GM12892 (cell line): ENCODE data around the gene TFAP2D.

Source experiments
- POLR2A ChIP-seq: IDR thresholded peaks from 2 replicates; pipeline ENCODE4 v1.6.1; 2011; ENCODE audit warnings: low read depth, low read length, control low read depth
- POLR2AphosphoS5 ChIP-seq: IDR thresholded peaks from 2 replicates; pipeline ENCODE4 v1.6.1; 2011; ENCODE audit warnings: low read depth, low read length, control low read depth
- TAF1 ChIP-seq: IDR thresholded peaks from 2 replicates; pipeline ENCODE4 v1.6.1; 2011; ENCODE audit warnings: low read depth, mild to moderate bottlenecking, control low read depth, low read length, borderline replicate concordance

- no peak for TF ChIP-seq POLR2AphosphoS5
- no peak for TF ChIP-seq POLR2A
- no peak for TF ChIP-seq TAF1
Measured at GRCh38 chr6:50818020-50818419, 104.7 kb downstream of the TFAP2D start.
